HL-60/S4 treated with retinoic acid at 250 ng/mL for 4 days and 3 days (cell line): Measurements from ENCODE around the gene TP53TG3C.
"Not testable (repeated sequence)": the region's sequence is repeated elsewhere in the genome, so short reads cannot be mapped to it uniquely, and the experiment has no call there.

ENCODE experiments used
- in situ Hi-C: fragments of 300-500 bp; cut with MboI; formaldehyde crosslinking; loops from 2 replicates; pipeline ENCODE4 v1.7.0; 2022; ENCODE audit warnings: low sequenced_read_pairs

The TP53TG3C gene

DNA sequence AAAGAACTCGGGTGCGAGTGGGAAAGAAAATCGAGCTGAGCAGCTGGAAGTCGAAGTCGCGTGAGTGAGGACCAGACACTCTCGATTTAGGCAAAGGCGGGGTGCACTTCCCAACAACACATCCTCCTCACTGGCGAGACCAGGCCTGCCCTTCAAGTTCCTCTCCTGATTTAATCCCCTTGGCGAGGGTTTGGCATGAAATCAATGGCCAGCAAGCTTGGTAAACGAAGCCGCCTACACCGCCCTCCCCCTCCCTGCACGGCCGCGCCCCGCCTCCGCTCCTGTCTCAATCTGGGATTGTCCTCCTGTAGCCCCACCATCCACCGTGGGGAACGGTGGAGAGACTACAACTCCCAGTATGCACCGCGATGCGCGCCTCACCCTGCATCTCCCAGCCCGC, at the start of gene TP53TG3C:
Gene TP53TG3C, plus strand, starts transcription at position 301 of the 400 bp plus-strand sequence. Its CDS starts 68 bp downstream, at position 369.
- in situ Hi-C loops = not testable (repeated sequence)
